Muscle layer of colon (tissue), 2 donors: Measurements from ENCODE around the gene AUTS2.

ENCODE experiments used
- H3K27ac ChIP-seq: one replicate; pipeline ENCODE4 v1.7.0; 2013; ENCODE audit warnings: low read depth, mild to moderate bottlenecking, low read length, moderate library complexity
- H3K27me3 ChIP-seq, 2 donors: one replicate each; pipeline ENCODE4 v1.7.0; 2013; ENCODE audit warnings: low read length in 2 of 2, mild to moderate bottlenecking in 2 of 2; ENCODE audit not compliant: insufficient read depth in 2 of 2, control insufficient read depth in 1 of 2
- H3K36me3 ChIP-seq: one replicate; pipeline ENCODE4 v1.7.0; 2013; ENCODE audit warnings: mild to moderate bottlenecking, low read length; ENCODE audit not compliant: insufficient read depth
- H3K4me1 ChIP-seq: one replicate; pipeline ENCODE4 v1.7.0; 2013; ENCODE audit warnings: mild to moderate bottlenecking, low read length; ENCODE audit not compliant: insufficient read depth
- H3K4me3 ChIP-seq, 2 donors: one replicate each; pipeline ENCODE4 v1.7.0; 2013; ENCODE audit warnings: low read length in 2 of 2, low read depth in 1 of 2, mild to moderate bottlenecking in 1 of 2, moderate library complexity in 1 of 2
- H3K9ac ChIP-seq: one replicate; pipeline ENCODE4 v1.7.0; 2013; ENCODE audit warnings: low read length
- H3K9me3 ChIP-seq: one replicate; pipeline ENCODE4 v1.7.0; 2013; ENCODE audit warnings: mild to moderate bottlenecking, low read length
- donor health status: abdominal sarcoma.
- donor health status: Adenocarcinoma of cecum.

AUTS2 gene

GRCh38 chr7:70494225-70495032 lies 896.2 kb downstream of the AUTS2 start:
- H3K27ac ChIP-seq = no peak overlapping the region
- H3K27me3 ChIP-seq = no peaks in the 10 kb centered on the region
- no peaks in the 10 kb centered on the region for H3K9me3 ChIP-seq
- H3K9ac ChIP-seq = no peak overlapping the region
- H3K4me1 ChIP-seq = no peaks in the 10 kb centered on the region
- no peak overlapping the region for H3K4me3 ChIP-seq
- no peaks in the 10 kb centered on the region for H3K36me3 ChIP-seq

- H3K4me1 ChIP-seq = no peaks in the 10 kb centered on the region
- no peak overlapping the region for H3K9ac ChIP-seq
- no peaks in the 10 kb centered on the region for H3K9me3 ChIP-seq
- H3K4me3 ChIP-seq = no peak overlapping the region
- H3K27me3 ChIP-seq = no peaks in the 10 kb centered on the region
- no peaks in the 10 kb centered on the region for H3K36me3 ChIP-seq
- H3K27ac ChIP-seq = no peak overlapping the region
These were observed 896.7 kb downstream of the AUTS2 start for GRCh38 chr7:70495033-70495376.

DNA sequence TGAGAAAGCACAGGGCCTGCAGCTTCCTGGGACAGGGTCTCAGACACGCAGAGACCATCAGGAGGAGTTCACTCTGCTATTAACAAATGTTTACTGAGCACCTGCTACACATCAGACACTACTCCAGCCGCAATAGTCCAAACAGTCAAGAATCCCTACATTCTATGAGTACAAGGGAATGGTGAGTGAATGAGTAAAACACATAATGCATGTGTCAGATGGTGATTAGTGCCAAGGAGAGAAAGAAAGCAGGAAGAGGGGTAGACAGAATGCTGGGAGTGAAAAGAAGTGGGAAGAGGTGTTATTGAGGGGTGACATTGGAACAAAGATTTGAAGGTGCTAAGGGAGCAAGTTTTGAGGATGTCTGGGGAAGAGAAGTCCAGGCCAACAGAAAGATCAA lies 899.5 kb downstream of the AUTS2 start:
- no peaks in the 10 kb centered on the region for H3K9me3 ChIP-seq
- H3K27me3 ChIP-seq = no peaks in the 10 kb centered on the region

DNA sequence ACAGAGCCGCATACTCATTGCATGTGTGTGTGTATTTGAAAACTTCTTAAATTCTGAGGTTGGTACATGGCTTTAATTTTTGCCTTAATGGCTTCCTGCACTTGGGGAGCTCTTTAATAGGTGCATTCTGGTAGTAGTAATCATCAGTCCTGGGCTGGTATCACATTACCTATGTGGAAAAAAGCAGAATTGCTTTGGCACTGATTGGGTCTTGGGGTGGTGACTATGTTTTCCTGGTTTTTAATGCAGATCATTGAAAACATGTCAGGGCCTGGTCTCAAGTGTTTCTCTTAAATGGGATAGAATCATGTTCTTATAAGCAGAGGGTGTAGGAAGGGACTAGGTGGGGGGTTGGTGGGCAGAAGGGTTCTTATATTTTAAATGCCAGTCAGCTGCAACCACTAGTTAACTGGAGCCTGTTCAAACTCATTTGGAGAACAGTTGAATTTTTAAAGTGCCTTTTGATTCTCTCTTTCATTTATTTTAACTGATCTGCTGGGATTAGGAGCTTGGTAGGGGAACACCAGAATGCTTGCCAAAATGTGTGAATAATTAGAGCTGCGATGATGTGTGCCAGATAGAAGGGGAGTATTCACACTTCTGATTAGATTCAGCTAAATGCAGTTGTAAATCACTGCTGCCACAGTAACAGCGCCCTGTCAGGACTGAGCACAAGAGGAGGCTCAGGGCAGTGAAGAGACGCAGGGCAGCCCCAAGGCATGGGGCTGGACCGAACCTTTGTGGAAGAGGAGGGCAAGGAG lies 900.1 kb downstream of the AUTS2 start:
- Histone ChIP-seq H3K9ac (no peak overlapping the region), H3K27me3 (no peaks in the 10 kb centered on the region), H3K4me3 (no peak overlapping the region), H3K4me1 (no peaks in the 10 kb centered on the region), H3K27ac (no peak overlapping the region), H3K36me3 (no peaks in the 10 kb centered on the region), H3K9me3 (no peaks in the 10 kb centered on the region)

More for the DNA sequence above, 899.5 kb downstream of the AUTS2 start:
- Histone ChIP-seq H3K4me1 (no peaks in the 10 kb centered on the region), H3K36me3 (no peaks in the 10 kb centered on the region), H3K27ac (no peak overlapping the region), H3K4me3 (no peak overlapping the region), H3K9ac (no peak overlapping the region)

GRCh38 chr7:70500261-70500660 lies 902.0 kb downstream of the AUTS2 start:
- Histone ChIP-seq H3K27ac (no peak overlapping the region), H3K4me1 (no peaks in the 10 kb centered on the region), H3K27me3 (no peaks in the 10 kb centered on the region), H3K4me3 (no peak overlapping the region), H3K9me3 (no peaks in the 10 kb centered on the region), H3K9ac (no peak overlapping the region), H3K36me3 (no peaks in the 10 kb centered on the region)

GRCh38 chr7:70502117-70502863 lies 904.0 kb downstream of the AUTS2 start:
- Histone ChIP-seq H3K4me1 (no peaks in the 10 kb centered on the region), H3K27me3 (no peaks in the 10 kb centered on the region), H3K27ac (no peak overlapping the region), H3K36me3 (no peaks in the 10 kb centered on the region), H3K4me3 (no peak overlapping the region), H3K9ac (no peak overlapping the region), H3K9me3 (no peaks in the 10 kb centered on the region)

DNA sequence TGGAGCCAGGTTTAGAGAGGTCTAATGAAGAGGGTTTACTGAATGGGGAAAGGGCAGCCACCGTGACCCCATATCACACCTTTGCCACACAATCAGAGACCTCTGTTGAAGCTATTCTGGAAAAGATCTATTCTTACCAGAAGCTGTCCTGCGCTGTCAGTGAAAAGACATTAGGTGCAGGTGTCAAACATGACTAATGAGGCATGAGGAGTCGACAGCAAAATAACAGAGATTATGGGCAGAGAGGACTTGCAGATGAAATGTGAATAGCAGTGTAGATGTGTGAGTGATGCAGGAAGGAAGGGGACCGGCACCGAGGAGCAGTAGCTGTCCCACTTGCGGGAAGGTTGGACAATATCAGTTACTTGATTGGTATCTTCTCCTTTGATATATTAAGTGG lies 906.0 kb downstream of the AUTS2 start:
- no peaks in the 10 kb centered on the region for H3K27me3 ChIP-seq
- no peaks in the 10 kb centered on the region for H3K9me3 ChIP-seq
- H3K4me1 ChIP-seq = no peaks in the 10 kb centered on the region
- no peak overlapping the region for H3K27ac ChIP-seq
- no peak overlapping the region for H3K9ac ChIP-seq
- H3K4me3 ChIP-seq = no peak overlapping the region
- no peaks in the 10 kb centered on the region for H3K36me3 ChIP-seq

DNA sequence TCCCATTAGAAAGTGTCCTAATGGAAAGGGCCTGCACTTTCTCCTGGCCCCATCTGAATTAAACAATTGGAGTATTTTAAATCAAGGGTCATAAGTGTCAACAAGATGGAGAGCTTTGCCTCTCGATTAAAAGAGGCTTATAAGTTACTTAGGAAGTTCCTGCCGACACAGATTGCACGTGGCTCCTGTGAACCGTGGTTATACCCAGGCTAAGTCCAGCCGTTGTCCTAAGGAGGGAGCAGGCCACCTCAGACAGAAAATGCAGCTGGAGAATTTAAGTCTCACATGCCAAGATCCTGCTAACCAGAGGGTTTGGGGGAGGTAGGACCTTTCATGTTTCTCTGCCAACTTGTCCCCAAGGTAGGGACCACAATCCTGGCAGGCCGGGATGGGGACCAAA lies 907.2 kb downstream of the AUTS2 start:
- H3K4me1 ChIP-seq = no peaks in the 10 kb centered on the region
- no peaks in the 10 kb centered on the region for H3K36me3 ChIP-seq
- H3K4me3 ChIP-seq = no peak overlapping the region
- no peaks in the 10 kb centered on the region for H3K9me3 ChIP-seq
- H3K27ac ChIP-seq = no peak overlapping the region
- H3K9ac ChIP-seq = no peak overlapping the region
- H3K27me3 ChIP-seq = no peaks in the 10 kb centered on the region

DNA sequence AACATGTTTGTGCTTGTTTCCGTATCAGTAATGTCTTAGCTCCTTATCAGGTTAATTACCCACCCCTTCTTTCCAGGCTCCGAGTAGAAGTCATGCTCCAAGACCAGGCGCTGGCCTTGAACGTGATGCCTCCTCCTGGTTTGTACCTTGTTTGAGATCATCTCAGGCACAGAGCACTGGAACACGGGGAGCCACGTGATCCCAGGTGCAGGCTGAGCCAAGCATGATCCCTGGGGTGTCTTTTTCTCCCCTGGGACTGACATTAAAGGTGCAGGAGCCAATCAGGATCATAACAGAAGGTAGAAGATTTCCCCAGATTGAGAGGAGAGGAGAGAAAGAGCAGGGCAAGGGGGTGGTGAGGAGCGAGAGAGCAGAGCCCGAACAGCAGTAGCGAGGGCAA lies 907.6 kb downstream of the AUTS2 start:
- no peak overlapping the region for H3K4me3 ChIP-seq
- no peaks in the 10 kb centered on the region for H3K9me3 ChIP-seq
- H3K9ac ChIP-seq = no peak overlapping the region
- no peaks in the 10 kb centered on the region for H3K36me3 ChIP-seq
- H3K27ac ChIP-seq = no peak overlapping the region
- no peaks in the 10 kb centered on the region for H3K27me3 ChIP-seq
- no peaks in the 10 kb centered on the region for H3K4me1 ChIP-seq

- Histone ChIP-seq H3K36me3 (no peaks in the 10 kb centered on the region), H3K4me1 (no peaks in the 10 kb centered on the region), H3K4me3 (no peak overlapping the region), H3K27ac (no peak overlapping the region), H3K9ac (no peak overlapping the region), H3K9me3 (no peaks in the 10 kb centered on the region), H3K27me3 (no peaks in the 10 kb centered on the region)
These were observed 908.2 kb downstream of the AUTS2 start for GRCh38 chr7:70506434-70506833.

DNA sequence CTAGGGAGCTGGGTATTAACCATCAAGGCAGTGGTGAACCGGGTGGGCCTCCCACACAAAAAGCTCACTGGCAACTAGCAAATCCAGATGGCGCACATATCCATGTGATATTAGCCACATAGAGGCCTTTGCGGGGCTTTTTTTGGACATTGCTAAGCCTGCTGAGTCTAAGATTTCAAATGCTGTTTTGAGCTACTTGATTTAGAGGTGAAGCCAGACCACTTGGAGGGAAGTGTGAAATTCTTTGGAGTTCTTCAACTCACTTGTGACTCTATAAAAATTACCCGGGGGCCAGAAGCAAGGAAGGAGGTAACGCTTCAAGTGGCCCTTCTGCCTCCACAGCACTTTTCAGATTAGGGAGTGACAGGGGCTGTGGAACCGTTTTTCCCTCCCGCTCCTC lies 913.9 kb downstream of the AUTS2 start:
- Histone ChIP-seq H3K9ac (no peak overlapping the region), H3K27me3 (no peaks in the 10 kb centered on the region), H3K4me1 (no peaks in the 10 kb centered on the region)

More for the DNA sequence above, 913.9 kb downstream of the AUTS2 start:
- Histone ChIP-seq H3K27ac (no peak overlapping the region), H3K9me3 (no peaks in the 10 kb centered on the region), H3K36me3 (no peaks in the 10 kb centered on the region), H3K4me3 (no peak overlapping the region)
